Body of pancreas (tissue), 4 donors: Measurements from ENCODE around the gene TRNT1. TPM values are rescaled to one million over a fixed set of nuclear protein-coding genes. Genes with fewer than 3 reads are reported as not detected.

Experiments used
- ATAC-seq: fragments of 150-250 bp; one replicate; pipeline ENCODE4 v1.9.1; 2016
- DNase-seq, 4 donors: peaks; one replicate each; pipeline ENCODE4 v3.0.0-alpha.2; 2019
- H3K27ac ChIP-seq, 4 donors: fragments of 200-600 bp; sonication (generic); 1 replicate in 3 of 4; 2 replicates in 1 of 4; pipeline versions ENCODE4 v1.5.1 to v1.6.1; 2016 to 2019; ENCODE audit warnings: mild to moderate bottlenecking in 1 of 4, mixed read lengths in 1 of 4, moderate library complexity in 1 of 4
- H3K27me3 ChIP-seq, 2 donors: fragments of 200-600 bp; sonication (generic); one replicate each; pipeline ENCODE4 v1.6.0; 2016; ENCODE audit warnings: mild to moderate bottlenecking in 1 of 2
- H3K36me3 ChIP-seq, 2 donors: fragments of 200-600 bp; sonication (generic); replicated peaks in 1 of 2; 2 replicates each; pipeline ENCODE4 v1.5.1; 2016; ENCODE audit warnings: low read depth in 2 of 2; ENCODE audit not compliant: insufficient read depth in 1 of 2
- H3K4me1 ChIP-seq: fragments of 200-600 bp; sonication (generic); one replicate; pipeline ENCODE4 v1.6.0; 2016
- H3K4me3 ChIP-seq, 2 donors: fragments of 200-600 bp; sonication (generic); 1 replicate in 1 of 2; 2 replicates in 1 of 2; pipeline ENCODE4 v1.5.1; 2016 to 2019
- H3K9me3 ChIP-seq, 3 donors: fragments of 200-600 bp; sonication (generic); 1 replicate in 2 of 3; 2 replicates in 1 of 3; pipeline ENCODE4 v1.5.1; 2016
- CTCF ChIP-seq, 7 experiments: fragments of 450-650 bp in 4 of 7; fragments of 200-600 bp in 3 of 7; sonication (generic) in 3 of 7; IDR thresholded peaks; one replicate each; pipeline ENCODE4 v1.5.1; 2016 to 2019; ENCODE audit warnings: antibody characterized with exemption in 7 of 7
- POLR2A ChIP-seq, 3 donors: fragments of 450-650 bp; IDR thresholded peaks; one replicate each; pipeline ENCODE4 v1.6.1; 2016; ENCODE audit warnings: antibody characterized with exemption in 3 of 3, mild to moderate bottlenecking in 2 of 3
- WGBS, 2 donors: methylation state at CpG; one replicate each; pipeline ENCODE4 v1.1.5; 2017; 5-methylcytosine and 5-hydroxymethylcytosine counted together
- intact Hi-C: fragments of 100-400 bp; cut with DNase I; formaldehyde crosslinking; loops from one replicate; pipeline ENCODE4 v1.15.1; 2023
- total RNA-seq, 2 donors: library from RNA; depleted of rRNA; stranded (reverse); fragments of >200 nt; gene quantifications; one replicate each; pipeline ENCODE4 v1.1.0, GENCODE V29; 2016

The TRNT1 gene
- total RNA-seq, 2 donors from 2014 or later, result 14.0 to 26.0 TPM

- no peak for ATAC-seq
- no peaks in the 10 kb centered on the region for H3K27me3 ChIP-seq
- peaks cover 0 to 44% of the 10 kb centered on the region in 2 donors for H3K36me3 ChIP-seq
- intact Hi-C loops, result no loop called here
- TF ChIP-seq POLR2A (IDR thresholded peaks at IDR 0.05), result no peak
- no peak for TF ChIP-seq CTCF (IDR thresholded peaks at IDR 0.05)
- DNase-seq, result no peak
- no peaks in the 10 kb centered on the region for H3K9me3 ChIP-seq
- no peak overlapping the region for H3K4me3 ChIP-seq
- H3K4me1 ChIP-seq, result no peaks in the 10 kb centered on the region
- H3K27ac ChIP-seq, result no peak overlapping the region
- WGBS, 2 donors, result 93 to 95% methylated on average over 3 of the region's 3 CpGs
Measured at GRCh38 chr3:3165650-3166049, 38.9 kb downstream of the TRNT1 start.

- 41 to 53% methylated on average over 5 of the region's 5 CpGs for WGBS, 2 donors
- DNase-seq, result no peak
- Histone ChIP-seq H3K36me3 (peaks cover 0 to 33% of the 10 kb centered on the region in 2 donors), H3K4me3 (no peak overlapping the region), H3K27ac (no peak overlapping the region), H3K4me1 (peaks cover 4% of the 10 kb centered on the region), H3K27me3 (no peaks in the 10 kb centered on the region), H3K9me3 (no peaks in the 10 kb centered on the region)
- intact Hi-C loops, result no loop called here
- TF ChIP-seq POLR2A (IDR thresholded peaks at IDR 0.05) (no peak), CTCF (IDR thresholded peaks at IDR 0.05) (peak in 5 of 7 experiments; percentile 19 to 31 (median 21))
- ATAC-seq, result peak; percentile 30
Measured at GRCh38 chr3:3170998-3171397, 44.3 kb downstream of the TRNT1 start.

GRCh38 chr3:3172627-3173026, 45.9 kb downstream of the TRNT1 start:
- Histone ChIP-seq H3K4me3 (no peak overlapping the region), H3K9me3 (no peaks in the 10 kb centered on the region), H3K4me1 (peaks cover 10% of the 10 kb centered on the region), H3K27me3 (no peaks in the 10 kb centered on the region), H3K27ac (peak overlapping the region in 2 of 4 donors; percentile 27 to 60), H3K36me3 (peaks cover 0 to 20% of the 10 kb centered on the region in 2 donors)
- no peak for DNase-seq
- TF ChIP-seq POLR2A (IDR thresholded peaks at IDR 0.05), result no peak
- TF ChIP-seq CTCF (IDR thresholded peaks at IDR 0.05), result no peak
- WGBS, 2 donors, result 27 to 31% methylated on average over 1 of the region's 1 CpG
- intact Hi-C loops, result no loop called here
- no peak for ATAC-seq

- Histone ChIP-seq H3K27ac (no peak overlapping the region), H3K36me3 (no peaks in the 10 kb centered on the region), H3K4me1 (peaks cover 19% of the 10 kb centered on the region), H3K9me3 (no peaks in the 10 kb centered on the region), H3K27me3 (no peaks in the 10 kb centered on the region), H3K4me3 (no peak overlapping the region)
- ATAC-seq, result no peak
- intact Hi-C loops, result no loop called here
- WGBS, 2 donors, result 47 to 53% methylated on average over 10 of the region's 10 CpGs
- DNase-seq, result no peak
- no peak for TF ChIP-seq POLR2A (IDR thresholded peaks at IDR 0.05)
- no peak for TF ChIP-seq CTCF (IDR thresholded peaks at IDR 0.05)
Measured at GRCh38 chr3:3177861-3178497, 51.2 kb downstream of the TRNT1 start.
